Activated CD4-positive, alpha-beta T cell treated with anti-CD3 and anti-CD28 coated beads, Interleukin-2, Interleukin-4, amounts not matched to agents 100 ng/mL and 50 ng/mL, durations not matched to agents 16 hours and 8 hours (primary cell): ENCODE results near the gene CIRBP.
"Not testable (repeated sequence)": the region's sequence is repeated elsewhere in the genome, so short reads cannot be mapped to it uniquely, and the experiment has no call there.

Experiments used
- DNase-seq: peaks from one replicate; pipeline ENCODE4 v3.0.0-alpha.2; 2020; ENCODE audit warnings: low spot score

The CIRBP gene

GRCh38 chr19:1244693-1245451, 24.3 kb upstream of the CIRBP start:
- DNase-seq, result no peak

GRCh38 chr19:1245494-1246264, 23.5 kb upstream of the CIRBP start:
- DNase-seq, result no peak

- not testable (repeated sequence) for DNase-seq
Measured at GRCh38 chr19:1246265-1247087, 22.7 kb upstream of the CIRBP start.

DNA sequence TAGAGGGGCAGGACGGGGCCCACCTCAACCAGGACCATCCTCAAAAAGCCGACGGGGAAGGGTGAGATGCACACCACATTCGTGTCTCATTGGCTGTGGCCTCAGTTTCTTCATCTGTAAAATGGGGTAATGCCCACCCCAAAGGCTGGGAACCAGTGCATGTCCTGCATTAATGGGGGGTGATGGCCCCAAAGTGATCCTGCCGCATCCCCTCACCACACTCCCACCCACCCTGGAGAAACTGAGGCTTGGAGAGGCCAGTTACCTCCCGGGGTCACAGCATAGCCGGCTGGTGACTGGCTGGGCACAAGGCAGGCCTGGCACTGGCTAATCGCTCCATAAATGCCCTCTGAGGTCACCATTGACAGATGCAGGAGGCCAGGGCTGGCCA, 21.4 kb upstream of the CIRBP start:
- no peak for DNase-seq

- DNase-seq, result peak; percentile 69
Measured at GRCh38 chr19:1248139-1248785, 20.9 kb upstream of the CIRBP start, which contains the start of gene MIDN. Gene MIDN (plus strand): TSS chr19:1248583. CDS start chr19:1250297, 1,714 bp downstream.

DNA sequence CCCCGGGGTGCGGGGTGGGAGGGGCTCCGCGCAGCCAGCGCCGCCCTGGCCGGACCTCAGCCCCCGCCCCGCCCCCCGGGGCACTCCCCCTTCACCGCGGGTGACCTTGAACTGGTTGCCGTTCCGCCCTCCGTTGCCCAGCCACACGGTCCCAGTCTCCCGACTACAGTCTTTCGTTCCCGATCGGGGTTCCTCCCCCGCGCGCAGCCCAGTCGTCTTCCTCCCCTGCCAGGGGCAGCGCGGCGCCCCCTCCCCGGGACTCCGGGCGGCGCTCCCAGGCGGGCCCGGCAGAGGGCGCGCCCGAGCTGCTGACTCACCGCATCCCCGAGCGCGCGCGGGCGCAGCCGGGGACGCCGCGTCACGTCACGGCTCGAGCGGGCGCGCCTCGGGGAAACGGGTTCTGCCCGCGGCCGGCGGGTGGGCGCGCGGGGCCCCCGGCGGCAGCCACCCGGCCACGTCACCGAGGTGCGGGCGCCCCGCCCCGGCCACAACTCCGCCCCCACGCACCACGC, 20.3 kb upstream of the CIRBP start:
- DNase-seq, result peak; percentile 68

DNA sequence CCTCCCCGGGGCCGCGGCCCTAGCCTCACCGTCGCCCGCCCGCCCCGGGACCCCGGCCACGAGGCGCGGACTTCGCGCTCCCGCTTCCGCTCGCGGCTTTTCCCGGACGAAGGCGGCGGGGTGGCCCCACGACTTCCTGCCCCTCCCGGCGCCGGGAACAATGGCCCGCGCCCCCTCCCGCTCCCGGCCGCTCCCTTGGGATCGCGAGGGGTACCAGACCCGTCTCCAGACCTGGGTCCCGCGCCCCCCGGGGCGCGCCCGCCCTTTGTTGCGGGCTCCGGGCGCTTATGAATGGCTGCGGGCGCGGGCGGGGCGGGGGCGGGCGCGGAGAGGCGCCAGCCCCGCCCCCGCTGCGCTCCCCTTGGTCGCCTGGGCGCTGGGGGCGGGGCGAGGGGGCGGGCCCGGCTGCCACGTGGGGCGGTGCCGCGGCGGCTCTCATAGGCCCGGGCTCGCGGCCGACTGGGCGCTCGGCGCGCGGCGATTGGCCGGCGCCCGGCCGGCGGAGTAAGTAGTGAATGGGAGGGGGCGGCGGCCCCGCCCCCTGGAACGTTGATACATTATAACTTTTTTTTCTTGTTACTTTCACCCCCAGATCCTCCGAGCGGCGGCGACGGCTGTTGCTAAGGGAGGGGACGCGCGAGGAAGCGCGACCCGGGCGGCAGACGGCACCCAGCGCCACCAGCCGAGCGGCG, 19.7 kb upstream of the CIRBP start:
- DNase-seq, result peak; percentile 92

- no peak for DNase-seq
Measured at GRCh38 chr19:1249990-1250436, 19.1 kb upstream of the CIRBP start.

DNA sequence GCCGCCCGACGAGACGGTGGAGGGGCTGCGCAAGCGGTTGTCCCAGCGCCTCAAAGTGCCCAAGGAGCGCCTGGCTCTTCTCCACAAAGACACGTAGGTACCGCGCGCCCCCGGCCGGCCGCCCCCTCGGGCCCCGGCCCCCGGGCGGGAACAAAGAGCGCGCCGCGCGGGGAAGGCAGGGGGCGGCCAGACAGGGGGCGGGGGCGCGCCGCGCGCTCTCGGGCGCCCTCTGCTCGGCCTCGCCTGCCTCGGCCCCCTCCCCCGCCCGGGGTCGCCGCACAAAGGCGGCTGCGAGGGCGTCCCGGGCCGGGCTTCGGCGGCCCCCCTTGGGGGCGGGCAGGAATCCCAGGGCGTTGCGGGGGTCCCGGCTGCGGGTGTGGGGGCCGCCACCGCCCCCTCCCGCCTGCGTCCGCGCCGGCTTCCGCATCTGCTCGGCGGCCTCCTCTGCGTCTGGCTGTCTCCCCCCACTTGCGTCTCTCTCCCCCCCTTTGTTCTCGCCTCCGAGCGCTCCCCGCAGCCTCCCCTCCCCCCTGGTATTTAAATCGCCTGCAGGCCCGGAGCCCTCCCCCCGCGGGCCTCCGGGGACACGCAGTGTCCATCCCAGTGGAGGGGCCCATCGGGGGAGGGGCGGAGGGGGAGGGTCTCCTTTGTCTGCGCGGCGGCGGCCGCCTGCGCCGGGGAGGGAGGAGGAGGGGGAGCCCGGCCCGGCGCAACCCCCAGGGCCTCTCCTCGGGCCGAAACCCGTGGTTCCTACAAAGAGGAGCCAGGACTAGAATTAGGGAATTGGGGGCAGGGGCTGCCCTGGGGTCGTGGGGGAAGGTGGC, 18.5 kb upstream of the CIRBP start:
- DNase-seq, result no peak

- no peak for DNase-seq
Measured at GRCh38 chr19:1251330-1252220, 17.6 kb upstream of the CIRBP start.

DNA sequence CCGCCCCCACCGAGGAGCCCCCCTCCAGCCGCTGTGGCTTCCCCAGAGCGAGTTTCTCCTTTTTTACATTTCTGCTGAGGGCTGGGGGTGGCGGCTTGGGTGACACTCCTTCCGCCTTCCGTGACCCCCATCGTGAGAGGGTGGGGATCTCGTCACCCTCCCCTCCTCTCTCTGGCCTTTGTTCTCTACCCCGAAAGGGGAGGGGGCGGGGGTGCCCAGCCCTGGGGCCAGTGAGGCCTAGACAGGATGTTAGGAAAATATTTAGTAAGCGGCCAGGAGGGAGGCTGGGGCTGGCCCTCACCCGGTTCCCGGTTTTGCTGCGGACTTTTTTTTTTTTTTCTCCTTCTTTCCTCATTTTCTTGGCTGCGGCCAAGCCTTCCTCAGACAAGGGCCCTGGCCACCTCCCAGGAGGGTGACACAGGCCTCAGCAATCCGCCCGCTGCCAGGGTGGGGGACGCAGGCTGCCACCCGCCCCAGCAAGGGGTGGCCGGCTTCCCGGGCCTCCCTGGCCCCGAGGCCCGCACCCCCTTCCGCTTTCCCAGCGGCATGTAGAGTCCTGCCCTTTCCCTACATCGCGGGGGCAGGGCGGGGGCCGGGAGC, 16.8 kb upstream of the CIRBP start:
- no peak for DNase-seq

DNA sequence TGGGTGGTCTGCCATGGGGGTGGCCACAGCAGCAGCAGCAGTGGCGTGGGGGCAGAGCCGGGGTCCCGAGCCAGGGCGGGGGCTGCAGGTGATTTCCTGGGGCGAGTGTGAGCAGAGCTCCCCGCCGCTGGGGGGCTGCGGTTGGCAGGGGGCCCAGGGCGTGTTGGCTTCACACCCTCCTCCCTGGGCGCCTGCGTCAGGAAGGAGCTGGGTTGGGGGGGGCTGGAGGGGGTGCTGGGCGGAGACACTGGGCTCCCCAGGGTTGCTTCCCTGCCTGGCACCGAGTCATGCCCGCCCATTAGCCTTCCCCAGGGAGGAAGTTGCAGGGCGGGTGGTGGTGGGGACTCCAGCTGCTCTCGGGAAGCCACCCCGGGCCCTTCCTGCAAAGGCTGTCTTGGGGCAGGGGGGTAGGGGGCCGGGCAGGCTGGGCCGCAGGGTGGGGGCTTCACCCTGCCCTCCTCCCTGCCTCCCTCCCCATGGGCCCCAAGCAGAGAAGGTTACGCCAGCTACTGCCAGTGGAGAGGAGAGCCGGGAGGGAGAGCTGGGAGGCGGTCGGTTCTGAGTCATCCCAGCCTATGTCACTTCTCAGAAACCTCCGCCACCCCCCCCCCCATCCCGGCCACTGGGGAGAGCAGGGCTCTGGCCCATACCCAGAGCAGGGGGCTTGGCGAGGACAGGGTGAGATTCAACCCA, 16.2 kb upstream of the CIRBP start:
- DNase-seq, result peak; percentile 84

DNA sequence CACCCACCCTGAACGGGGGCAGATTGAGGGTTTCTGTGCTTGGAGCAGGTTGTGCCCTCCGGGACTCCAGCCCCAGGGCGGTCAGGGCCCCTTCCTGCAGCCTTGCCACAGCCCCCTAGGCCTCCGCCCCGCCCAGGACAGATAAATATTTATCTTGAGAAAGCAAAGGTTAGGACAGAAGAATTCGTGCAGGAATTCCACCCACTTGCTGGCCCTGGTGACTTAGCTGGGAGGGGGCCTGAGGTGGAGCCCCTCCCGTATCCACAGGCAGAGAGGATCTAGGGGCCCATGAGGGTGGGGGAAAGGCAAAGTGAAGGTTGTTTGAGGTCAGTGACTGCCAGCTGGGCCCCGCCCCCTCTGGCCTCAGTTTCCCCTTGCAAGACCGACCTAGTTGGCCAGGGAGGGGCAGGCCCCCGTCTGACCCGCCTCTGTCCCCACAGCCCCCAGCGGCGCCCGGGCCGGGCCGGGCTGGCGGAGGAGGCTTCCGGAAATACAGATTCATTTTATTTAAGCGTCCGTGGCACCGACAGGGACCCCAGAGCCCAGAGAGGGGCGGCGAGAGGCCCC, 15.5 kb upstream of the CIRBP start:
- DNase-seq, result no peak

- DNase-seq, result no peak
Measured at GRCh38 chr19:1254081-1254527, 15.0 kb upstream of the CIRBP start.

- DNase-seq, result no peak
Measured at GRCh38 chr19:1254530-1255185, 14.5 kb upstream of the CIRBP start.

- DNase-seq, result no peak
Measured at GRCh38 chr19:1255186-1256161, 13.7 kb upstream of the CIRBP start.
